ENCODE measurements around the gene CNTNAP2.

CNTNAP2 gene

DNA sequence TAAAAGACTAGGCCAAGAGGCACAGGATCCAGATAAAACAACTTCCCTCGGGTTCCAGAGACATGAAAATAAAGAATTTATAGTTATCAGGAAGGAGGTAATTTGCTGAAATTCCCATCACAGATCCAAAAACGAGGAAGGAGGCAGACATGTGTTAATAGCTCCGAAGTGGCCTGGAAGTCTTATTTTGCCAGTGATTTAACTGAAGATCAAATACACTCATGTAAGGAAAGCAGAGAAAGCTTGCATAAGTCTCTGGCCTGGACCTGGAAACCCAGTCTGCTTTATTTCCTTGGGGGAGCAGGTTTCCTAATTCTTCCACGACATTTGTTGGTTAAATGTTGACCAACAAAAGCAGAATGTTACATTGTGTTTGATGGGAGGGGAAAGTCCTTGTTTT, 1975.3 kb downstream of the CNTNAP2 start:
- H3K27me3 Mint-ChIP-seq (ENCODE audit: low read depth) = no peaks in the 10 kb centered on the region
- H3K4me3 Mint-ChIP-seq = no peak overlapping the region
- no peaks in the 10 kb centered on the region for H3K9me3 Mint-ChIP-seq
- H3K36me3 Mint-ChIP-seq (ENCODE audit: low read depth) = no peaks in the 10 kb centered on the region
- no peak overlapping the region for H3K27ac Mint-ChIP-seq
- H3K4me1 Mint-ChIP-seq (ENCODE audit: low read depth) = no peaks in the 10 kb centered on the region
- no peak for DNase-seq (ENCODE audit: low spot score)

GRCh38 chr7:148093375-148094166, 1977.0 kb downstream of the CNTNAP2 start:
- no peaks in the 10 kb centered on the region for H3K36me3 Mint-ChIP-seq (ENCODE audit: low read depth)
- DNase-seq (ENCODE audit: low spot score) = no peak
- H3K27me3 Mint-ChIP-seq (ENCODE audit: low read depth) = no peaks in the 10 kb centered on the region
- H3K9me3 Mint-ChIP-seq = no peaks in the 10 kb centered on the region
- H3K4me3 Mint-ChIP-seq = no peak overlapping the region
- no peaks in the 10 kb centered on the region for H3K4me1 Mint-ChIP-seq (ENCODE audit: low read depth)
- H3K27ac Mint-ChIP-seq = no peak overlapping the region

DNA sequence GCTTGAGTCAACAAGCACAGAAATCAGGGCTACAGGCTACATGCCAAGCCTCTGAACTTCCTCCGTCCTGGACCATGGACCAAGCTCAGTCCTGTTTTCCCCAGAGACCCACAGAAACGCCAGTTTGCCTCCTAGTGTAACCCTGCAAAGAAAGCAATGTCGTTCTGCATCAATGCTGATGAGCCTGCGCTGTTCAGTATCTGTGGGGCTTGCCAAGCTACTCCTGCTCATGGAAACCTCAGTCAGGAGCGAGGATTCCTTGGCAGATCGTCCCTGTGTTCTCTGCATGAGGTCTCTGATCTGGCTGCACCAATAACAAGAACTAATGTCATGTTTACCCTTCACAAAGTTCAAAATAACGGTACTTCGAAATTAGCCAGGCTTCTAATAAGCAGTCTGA, 1978.5 kb downstream of the CNTNAP2 start:
- no peaks in the 10 kb centered on the region for H3K36me3 Mint-ChIP-seq (ENCODE audit: low read depth)
- H3K4me3 Mint-ChIP-seq = no peak overlapping the region
- H3K27me3 Mint-ChIP-seq (ENCODE audit: low read depth) = no peaks in the 10 kb centered on the region
- H3K4me1 Mint-ChIP-seq (ENCODE audit: low read depth) = no peaks in the 10 kb centered on the region
- no peak for DNase-seq (ENCODE audit: low spot score)
- H3K27ac Mint-ChIP-seq = no peak overlapping the region
- H3K9me3 Mint-ChIP-seq = no peaks in the 10 kb centered on the region

DNA sequence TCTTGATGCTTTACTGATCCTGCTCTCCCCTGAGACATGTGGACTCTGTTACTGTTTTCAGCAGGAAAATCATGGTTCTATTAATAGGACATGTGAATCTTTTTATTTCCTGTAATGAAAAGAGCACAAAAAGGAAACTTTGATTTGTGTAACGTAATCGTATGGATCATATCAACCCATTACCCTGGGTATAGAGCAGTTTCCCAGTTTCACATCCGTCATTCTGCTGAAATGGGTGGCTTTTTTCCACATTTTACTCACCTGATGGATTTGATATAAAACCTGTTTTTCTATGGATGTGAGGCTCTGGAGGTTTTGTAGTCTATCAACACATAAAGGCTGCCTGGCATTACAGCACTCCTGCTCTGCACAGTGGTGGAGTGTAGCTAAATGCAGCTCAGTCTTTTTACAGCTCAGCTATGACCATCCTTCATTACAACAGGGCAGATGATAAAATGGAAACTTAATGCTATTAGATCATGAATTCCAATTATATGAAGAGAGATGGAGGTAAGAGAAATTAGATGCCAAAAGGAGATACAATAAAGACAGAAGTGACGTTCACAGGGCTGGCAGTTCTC, 1987.6 kb downstream of the CNTNAP2 start:
- H3K27ac Mint-ChIP-seq = no peak overlapping the region
- DNase-seq (ENCODE audit: low spot score) = no peak
- H3K36me3 Mint-ChIP-seq (ENCODE audit: low read depth) = no peaks in the 10 kb centered on the region
- no peak overlapping the region for H3K4me3 Mint-ChIP-seq
- H3K27me3 Mint-ChIP-seq (ENCODE audit: low read depth) = peaks cover 4% of the 10 kb centered on the region
- peaks cover 5% of the 10 kb centered on the region for H3K9me3 Mint-ChIP-seq
- H3K4me1 Mint-ChIP-seq (ENCODE audit: low read depth) = no peaks in the 10 kb centered on the region

DNA sequence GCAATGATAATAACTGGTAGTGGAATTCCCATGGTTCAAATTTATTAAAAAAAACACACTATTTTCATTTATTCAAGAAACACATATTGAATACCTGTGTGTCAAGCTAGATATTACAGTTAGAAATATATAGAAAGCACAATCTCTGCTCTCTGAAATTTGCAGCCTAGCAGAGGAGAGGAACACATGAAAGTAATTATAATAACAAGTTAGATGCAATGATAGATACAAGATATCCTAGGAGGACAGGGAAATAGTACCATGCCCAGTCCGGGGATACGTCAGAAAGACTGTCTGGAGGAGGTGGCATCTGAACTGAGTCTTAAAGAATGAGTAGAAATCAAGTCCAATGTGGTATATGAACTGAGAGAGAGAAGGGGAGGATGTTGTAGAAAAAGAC, 1988.3 kb downstream of the CNTNAP2 start:
- H3K4me1 Mint-ChIP-seq (ENCODE audit: low read depth) = no peaks in the 10 kb centered on the region
- H3K36me3 Mint-ChIP-seq (ENCODE audit: low read depth) = no peaks in the 10 kb centered on the region
- peaks cover 4% of the 10 kb centered on the region for H3K27me3 Mint-ChIP-seq (ENCODE audit: low read depth)
- H3K27ac Mint-ChIP-seq = no peak overlapping the region
- peaks cover 5% of the 10 kb centered on the region for H3K9me3 Mint-ChIP-seq
- DNase-seq (ENCODE audit: low spot score) = no peak
- no peak overlapping the region for H3K4me3 Mint-ChIP-seq

DNA sequence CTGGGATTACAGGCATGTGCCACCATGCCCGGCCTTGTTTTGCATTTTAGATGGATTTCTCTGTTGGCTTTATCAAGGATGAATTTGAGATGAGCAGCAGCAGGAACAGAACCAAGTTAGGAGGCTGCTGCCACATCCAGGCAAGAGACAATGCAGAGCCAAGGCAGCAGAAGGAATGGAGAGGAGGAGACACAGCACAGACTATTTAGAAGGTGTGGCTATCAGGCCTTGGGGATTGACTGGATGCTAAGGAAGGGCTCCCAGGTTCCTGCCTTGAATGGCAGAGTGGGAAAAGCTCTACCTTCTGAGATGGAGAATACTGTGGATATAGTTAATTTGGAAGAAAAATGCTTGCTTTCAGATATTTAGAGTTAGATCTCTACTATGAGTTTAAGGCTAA, 1989.3 kb downstream of the CNTNAP2 start:
- Mint-ChIP-seq H3K27me3 (ENCODE audit: low read depth) (peaks cover 4% of the 10 kb centered on the region), H3K4me1 (ENCODE audit: low read depth) (no peaks in the 10 kb centered on the region), H3K9me3 (peaks cover 5% of the 10 kb centered on the region), H3K4me3 (no peak overlapping the region), H3K36me3 (ENCODE audit: low read depth) (no peaks in the 10 kb centered on the region), H3K27ac (no peak overlapping the region)
- no peak for DNase-seq (ENCODE audit: low spot score)

- peaks cover 4% of the 10 kb centered on the region for H3K27me3 Mint-ChIP-seq (ENCODE audit: low read depth)
- H3K9me3 Mint-ChIP-seq = peaks cover 5% of the 10 kb centered on the region
- H3K4me3 Mint-ChIP-seq = no peak overlapping the region
- H3K36me3 Mint-ChIP-seq (ENCODE audit: low read depth) = no peaks in the 10 kb centered on the region
- H3K4me1 Mint-ChIP-seq (ENCODE audit: low read depth) = no peaks in the 10 kb centered on the region
- H3K27ac Mint-ChIP-seq = no peak overlapping the region
- no peak for DNase-seq (ENCODE audit: low spot score)
Measured at GRCh38 chr7:148107443-148108127, 1991.0 kb downstream of the CNTNAP2 start.

- no peaks in the 10 kb centered on the region for H3K4me1 Mint-ChIP-seq (ENCODE audit: low read depth)
- no peak overlapping the region for H3K4me3 Mint-ChIP-seq
- H3K27me3 Mint-ChIP-seq (ENCODE audit: low read depth) = peaks cover 4% of the 10 kb centered on the region
- H3K9me3 Mint-ChIP-seq = no peaks in the 10 kb centered on the region
- H3K27ac Mint-ChIP-seq = no peak overlapping the region
- no peak for DNase-seq (ENCODE audit: low spot score)
- no peaks in the 10 kb centered on the region for H3K36me3 Mint-ChIP-seq (ENCODE audit: low read depth)
Measured at GRCh38 chr7:148108381-148108780, 1991.8 kb downstream of the CNTNAP2 start.

DNA sequence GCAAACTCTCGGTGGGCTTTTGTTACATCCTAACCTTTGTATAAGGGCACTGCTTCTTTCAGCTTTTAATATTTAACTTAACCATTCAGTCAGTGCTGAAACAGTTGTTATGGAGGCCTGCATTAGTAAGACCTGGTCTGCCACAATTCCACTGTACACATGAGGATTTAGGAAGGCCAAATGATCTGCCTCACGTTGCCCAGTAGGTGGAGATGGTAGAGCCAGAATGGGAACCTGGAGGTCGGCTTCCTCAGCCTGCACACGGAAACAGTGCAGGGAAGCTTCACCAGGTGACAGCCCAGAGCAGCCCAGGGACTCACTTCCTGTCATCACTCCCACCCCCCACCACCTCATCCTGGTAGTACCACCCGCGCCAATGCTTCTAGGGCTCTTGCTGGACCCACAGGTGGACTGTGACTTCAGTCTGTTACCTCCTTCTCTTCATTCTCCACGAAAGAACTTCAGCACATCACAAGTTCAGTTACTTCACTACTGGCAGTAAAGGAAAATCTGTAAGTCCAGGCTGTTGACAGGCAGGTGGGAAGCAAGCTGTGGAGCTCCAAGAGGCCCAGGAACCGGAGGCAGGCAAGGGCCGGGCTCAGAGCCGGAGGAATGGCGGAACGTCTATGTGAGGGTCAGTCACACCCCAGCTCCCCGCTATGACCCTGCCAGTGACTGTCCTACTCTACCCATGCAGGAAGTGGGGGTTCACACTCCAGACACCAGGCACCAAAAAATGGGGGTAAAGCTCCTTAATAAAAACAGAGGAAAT, 1993.7 kb downstream of the CNTNAP2 start:
- Mint-ChIP-seq H3K36me3 (ENCODE audit: low read depth) (no peaks in the 10 kb centered on the region), H3K27me3 (ENCODE audit: low read depth) (peaks cover 4% of the 10 kb centered on the region), H3K9me3 (no peaks in the 10 kb centered on the region), H3K27ac (no peak overlapping the region), H3K4me3 (no peak overlapping the region), H3K4me1 (ENCODE audit: low read depth) (no peaks in the 10 kb centered on the region)
- no peak for DNase-seq (ENCODE audit: low spot score)

GRCh38 chr7:148114804-148115203, 1998.2 kb downstream of the CNTNAP2 start:
- Mint-ChIP-seq H3K27me3 (ENCODE audit: low read depth) (no peaks in the 10 kb centered on the region), H3K36me3 (ENCODE audit: low read depth) (no peaks in the 10 kb centered on the region), H3K4me3 (no peak overlapping the region), H3K9me3 (no peaks in the 10 kb centered on the region), H3K4me1 (ENCODE audit: low read depth) (peaks cover 4% of the 10 kb centered on the region), H3K27ac (no peak overlapping the region)
- DNase-seq (ENCODE audit: low spot score) = no peak

GRCh38 chr7:148115308-148115707, 1998.7 kb downstream of the CNTNAP2 start:
- Mint-ChIP-seq H3K36me3 (ENCODE audit: low read depth) (no peaks in the 10 kb centered on the region), H3K27me3 (ENCODE audit: low read depth) (no peaks in the 10 kb centered on the region), H3K27ac (no peak overlapping the region), H3K4me1 (ENCODE audit: low read depth) (peaks cover 4% of the 10 kb centered on the region), H3K9me3 (no peaks in the 10 kb centered on the region), H3K4me3 (no peak overlapping the region)
- no peak for DNase-seq (ENCODE audit: low spot score)

- no peak overlapping the region for H3K27ac Mint-ChIP-seq
Measured at GRCh38 chr7:148116195-148116594, 1999.6 kb downstream of the CNTNAP2 start.

DNA sequence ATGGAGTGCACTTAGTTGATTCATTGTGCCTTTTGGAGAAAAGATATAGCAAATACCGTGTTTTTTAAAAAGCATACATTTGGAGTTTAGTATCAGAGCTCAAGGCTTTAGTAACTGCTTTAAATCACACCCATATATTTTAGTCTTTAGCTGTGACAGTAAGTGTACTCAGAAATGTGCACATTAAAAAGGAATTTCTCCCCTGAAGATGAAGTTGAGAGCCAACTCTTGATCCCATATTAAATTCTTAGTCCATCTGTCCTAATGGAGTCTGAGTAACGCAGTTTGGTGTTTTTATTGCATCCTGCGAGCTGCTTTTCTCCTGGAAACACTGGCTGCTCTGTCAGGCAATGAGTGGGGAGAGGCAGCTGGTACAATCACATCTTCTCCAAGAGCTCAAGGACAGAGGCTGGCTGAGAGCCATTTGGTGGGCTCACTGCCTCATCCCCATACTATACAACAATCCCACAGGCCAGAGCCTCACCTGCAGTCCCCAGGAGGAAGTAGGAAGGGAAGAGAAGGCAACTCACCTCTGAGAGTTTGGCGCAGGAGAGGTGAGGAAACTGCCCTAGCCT, 2000.3 kb downstream of the CNTNAP2 start:
- DNase-seq (ENCODE audit: low spot score) = no peak
- Mint-ChIP-seq H3K36me3 (ENCODE audit: low read depth) (no peaks in the 10 kb centered on the region), H3K27ac (no peak overlapping the region), H3K4me3 (no peak overlapping the region), H3K9me3 (no peaks in the 10 kb centered on the region), H3K27me3 (ENCODE audit: low read depth) (no peaks in the 10 kb centered on the region), H3K4me1 (ENCODE audit: low read depth) (peaks cover 4% of the 10 kb centered on the region)

More at GRCh38 chr7:148116195-148116594, 1999.6 kb downstream of the CNTNAP2 start:
- H3K4me3 Mint-ChIP-seq = no peak overlapping the region
- H3K9me3 Mint-ChIP-seq = no peaks in the 10 kb centered on the region
- peaks cover 4% of the 10 kb centered on the region for H3K4me1 Mint-ChIP-seq (ENCODE audit: low read depth)
- no peaks in the 10 kb centered on the region for H3K36me3 Mint-ChIP-seq (ENCODE audit: low read depth)
- DNase-seq (ENCODE audit: low spot score) = no peak
- H3K27me3 Mint-ChIP-seq (ENCODE audit: low read depth) = no peaks in the 10 kb centered on the region
